IPS-18c (cell line): ENCODE data around the gene EBF3.
"Not testable (repeated sequence)": the region's sequence is repeated elsewhere in the genome, so short reads cannot be mapped to it uniquely, and the experiment has no call there.

Source experiments
- H3K4me3 ChIP-seq: 2 replicates; pipeline ENCODE4 v1.7.0; 2013; ENCODE audit warnings: low read depth, mild to moderate bottlenecking, low read length, moderate library complexity; ENCODE audit not compliant: insufficient read depth
- H3K9me3 ChIP-seq: one replicate; pipeline ENCODE4 v1.6.1; 2013; ENCODE audit warnings: mild to moderate bottlenecking, low read length, moderate library complexity; ENCODE audit not compliant: control insufficient read depth, insufficient read depth

Gene EBF3

GRCh38 chr10:129926066-129927055 is 37.7 kb downstream of the EBF3 start:
- peaks cover 1% of the 10 kb centered on the region for H3K9me3 ChIP-seq

GRCh38 chr10:129924375-129925085 is 39.5 kb downstream of the EBF3 start:
- H3K9me3 ChIP-seq = no peaks in the 10 kb centered on the region
- H3K4me3 ChIP-seq = no peak overlapping the region

More at GRCh38 chr10:129926066-129927055, 37.7 kb downstream of the EBF3 start:
- H3K4me3 ChIP-seq = no peak overlapping the region

- no peaks in the 10 kb centered on the region for H3K9me3 ChIP-seq
- no peak overlapping the region for H3K4me3 ChIP-seq
These were observed 41.4 kb downstream of the EBF3 start for GRCh38 chr10:129922598-129923123.

- H3K9me3 ChIP-seq = no peaks in the 10 kb centered on the region
- no peak overlapping the region for H3K4me3 ChIP-seq
These were observed 42.1 kb downstream of the EBF3 start for GRCh38 chr10:129921801-129922597.

- H3K4me3 ChIP-seq = no peak overlapping the region
- no peaks in the 10 kb centered on the region for H3K9me3 ChIP-seq
These were observed 42.9 kb downstream of the EBF3 start for GRCh38 chr10:129921065-129921670.

GRCh38 chr10:129920187-129920586 is 43.9 kb downstream of the EBF3 start:
- H3K4me3 ChIP-seq, H3K9me3 ChIP-seq: not testable (repeated sequence)

GRCh38 chr10:129919358-129919757 is 44.7 kb downstream of the EBF3 start:
- Histone ChIP-seq H3K9me3 (no peaks in the 10 kb centered on the region), H3K4me3 (no peak overlapping the region)

- Histone ChIP-seq H3K4me3 (no peak overlapping the region), H3K9me3 (no peaks in the 10 kb centered on the region)
These were observed 45.2 kb downstream of the EBF3 start for GRCh38 chr10:129918836-129919235.

- H3K9me3 ChIP-seq = no peaks in the 10 kb centered on the region
- H3K4me3 ChIP-seq = no peak overlapping the region
These were observed 45.7 kb downstream of the EBF3 start for GRCh38 chr10:129918401-129918800.

GRCh38 chr10:129917936-129918335 is 46.1 kb downstream of the EBF3 start:
- Histone ChIP-seq H3K4me3 (no peak overlapping the region), H3K9me3 (no peaks in the 10 kb centered on the region)

- Histone ChIP-seq H3K9me3 (no peaks in the 10 kb centered on the region), H3K4me3 (no peak overlapping the region)
These were observed 47.5 kb downstream of the EBF3 start for GRCh38 chr10:129916506-129916995.

GRCh38 chr10:129915526-129916378 is 48.3 kb downstream of the EBF3 start:
- Histone ChIP-seq H3K4me3 (no peak overlapping the region), H3K9me3 (no peaks in the 10 kb centered on the region)

- no peak overlapping the region for H3K4me3 ChIP-seq
- H3K9me3 ChIP-seq = no peaks in the 10 kb centered on the region
These were observed 49.1 kb downstream of the EBF3 start for GRCh38 chr10:129914960-129915359.

GRCh38 chr10:129914153-129914855 is 49.8 kb downstream of the EBF3 start:
- Histone ChIP-seq H3K9me3 (no peaks in the 10 kb centered on the region), H3K4me3 (no peak overlapping the region)

- Histone ChIP-seq H3K4me3 (no peak overlapping the region; the same call in 1 of the 2 replicates), H3K9me3 (no peaks in the 10 kb centered on the region)
These were observed 50.9 kb downstream of the EBF3 start for GRCh38 chr10:129912986-129913695.
